ENCODE measurements around the gene CLEC5A. TPM values are rescaled to one million over a fixed set of nuclear protein-coding genes. Genes with fewer than 3 reads are reported as not detected.

Gene CLEC5A
- total and polyA plus RNA-seq, 9 of the 15 experiments (the other 6 are each of a cell fraction or from before 2014, with no cell fraction given), result not detected

GRCh38 chr7:141960687-141961422 is 14.1 kb upstream of the CLEC5A start:
- WGBS (ENCODE audit: insufficient coverage, low coverage, missing lambda C conversion rate), result 2% methylated on average over 3 of the region's 3 CpGs

More at GRCh38 chr7:141960687-141961422, 14.1 kb upstream of the CLEC5A start:
- Histone ChIP-seq H3K4me1 (replicated peaks in 1 of 2; ENCODE audit: control insufficient read depth in 2 of 2, insufficient read depth in 2 of 2, low read length in 2 of 2) (no peaks in the 10 kb centered on the region), H3K27ac (ENCODE audit: extremely low read depth, low read depth, low read length) (no peak overlapping the region), H4K20me1 (replicated peaks; ENCODE audit: control insufficient read depth, insufficient read depth, low read length) (no peaks in the 10 kb centered on the region), H3K27me3 (ENCODE audit: control insufficient read depth in 2 of 2, insufficient read depth in 2 of 2, low read length in 2 of 2) (no peaks in the 10 kb centered on the region), H3K36me3 (ENCODE audit: control insufficient read depth, insufficient read depth, low read length) (no peaks in the 10 kb centered on the region), H2AFZ (ENCODE audit: low read depth, low read length) (no peak overlapping the region), H3K9me1 (ENCODE audit: control insufficient read depth, insufficient read depth, low read length) (no peaks in the 10 kb centered on the region), H3K4me3 (no peak overlapping the region), H3K9ac (ENCODE audit: insufficient read depth in 1 of 2, low read depth in 2 of 2, low read length in 2 of 2) (no peak overlapping the region), H3K79me2 (ENCODE audit: control insufficient read depth, insufficient read depth, low read length) (no peaks in the 10 kb centered on the region), H3K4me2 (ENCODE audit: insufficient read depth, low read length) (no peak overlapping the region), H3K9me3 (replicated peaks; ENCODE audit: control insufficient read depth, insufficient read depth, low read depth, low read length) (no peaks in the 10 kb centered on the region)
- TF ChIP-seq, protein P1, sequence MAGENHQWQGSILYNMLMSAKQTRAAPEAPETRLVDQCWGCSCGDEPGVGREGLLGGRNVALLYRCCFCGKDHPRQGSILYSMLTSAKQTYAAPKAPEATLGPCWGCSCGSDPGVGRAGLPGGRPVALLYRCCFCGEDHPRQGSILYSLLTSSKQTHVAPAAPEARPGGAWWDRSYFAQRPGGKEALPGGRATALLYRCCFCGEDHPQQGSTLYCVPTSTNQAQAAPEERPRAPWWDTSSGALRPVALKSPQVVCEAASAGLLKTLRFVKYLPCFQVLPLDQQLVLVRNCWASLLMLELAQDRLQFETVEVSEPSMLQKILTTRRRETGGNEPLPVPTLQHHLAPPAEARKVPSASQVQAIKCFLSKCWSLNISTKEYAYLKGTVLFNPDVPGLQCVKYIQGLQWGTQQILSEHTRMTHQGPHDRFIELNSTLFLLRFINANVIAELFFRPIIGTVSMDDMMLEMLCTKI (IDR thresholded peaks at IDR 0.05; ENCODE audit: partially characterized antibody), result no peak
- TF ChIP-seq ZBTB7A (IDR thresholded peaks at IDR 0.05; ENCODE audit: borderline replicate concordance, control insufficient read depth, low read depth, low read length) (no peak), ZNF224 (CRISPR knock-in tag; IDR thresholded peaks at IDR 0.05) (no peak), EP400 (IDR thresholded peaks at IDR 0.05) (no peak), ZFPM2 (CRISPR knock-in tag; IDR thresholded peaks at IDR 0.05) (no peak), SRSF3 (IDR thresholded peaks at IDR 0.05; ENCODE audit: insufficient read depth, low read length) (no peak), ELF2 (CRISPR knock-in tag; IDR thresholded peaks at IDR 0.05) (no peak)
- in situ Hi-C loops (cut with MboI), result no loop called here
- intact Hi-C loops (cut with micrococcal nuclease), result no loop called here
- ATAC-seq, result no peak
- no peak for FAIRE-seq
- POLR2A ChIA-PET, result no interaction called here
- CTCF ChIA-PET (ENCODE audit: low intra/inter-chr PET ratio), result no interaction called here
- DNase-seq (ENCODE audit: extremely low read depth in 1 of 4, low spot score in 3 of 4), result no peak
- BruUV-seq (replicated peaks), result no TSS peak
